Subcutaneous adipose tissue (tissue), 4 donors: Measurements from ENCODE around the gene ONECUT3. TPM values are rescaled to one million over a fixed set of nuclear protein-coding genes. Genes with fewer than 3 reads are reported as not detected.

Experiments used
- total RNA-seq, 4 donors: library from RNA; depleted of rRNA; stranded (reverse); fragments of >200 nt; gene quantifications; one replicate each; pipeline ENCODE4 v1.1.0, GENCODE V29; 2016
- TF ChIP-seq, protein P1 (sequence below): fragments of 450-650 bp; IDR thresholded peaks from one replicate; pipeline ENCODE4 v1.5.1; 2016; ENCODE audit warnings: low read depth, mild to moderate bottlenecking, control low read depth, antibody characterized with exemption, moderate library complexity

The ONECUT3 gene
- total RNA-seq, 4 donors from 2014 or later = not detected

DNA sequence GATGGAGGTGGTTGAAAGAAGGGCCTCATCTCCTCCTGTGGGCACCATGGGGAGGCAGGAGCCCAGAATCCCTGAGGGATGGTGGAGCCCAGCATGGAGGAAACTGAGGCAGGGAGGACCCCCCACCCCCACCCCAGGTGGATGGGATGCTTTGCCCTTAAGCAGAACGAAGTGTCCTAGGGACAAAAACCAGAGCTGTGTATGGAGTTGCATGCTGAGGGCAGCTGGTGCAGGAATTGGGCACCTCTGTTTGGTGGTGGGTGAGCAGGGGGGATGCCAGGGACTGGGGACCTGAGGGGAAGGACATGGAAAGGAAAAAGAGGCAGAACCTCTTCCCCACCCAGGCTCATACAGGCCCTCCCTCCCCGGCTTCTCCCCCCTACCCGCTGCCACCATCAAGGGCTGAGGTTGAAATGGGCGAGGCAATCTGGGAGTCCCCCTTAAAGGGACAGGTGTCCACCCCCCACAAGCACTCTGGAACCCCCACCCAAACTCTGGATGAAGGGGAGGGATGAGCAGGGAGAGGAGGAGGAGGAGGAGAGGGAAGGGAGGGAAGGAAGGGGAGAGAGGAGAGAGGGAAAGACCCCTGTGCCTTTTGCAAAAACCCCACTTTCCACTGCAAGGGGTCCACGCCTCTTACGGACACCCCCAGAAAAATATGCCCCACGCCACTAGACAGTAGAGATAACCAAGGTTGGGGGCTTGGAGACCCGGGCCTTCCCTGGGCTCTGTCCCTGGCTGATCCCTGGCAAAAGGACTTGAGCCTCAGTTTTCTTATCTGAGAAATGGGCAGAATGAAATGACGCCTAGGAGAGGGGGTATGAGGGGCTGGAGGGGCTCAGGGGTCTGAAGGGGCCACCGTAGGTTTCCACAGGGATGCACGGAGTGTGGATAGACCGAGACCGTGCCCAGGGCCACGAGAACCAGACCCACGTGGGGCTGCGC, 5.9 kb downstream of the ONECUT3 start:
- TF ChIP-seq, protein P1, sequence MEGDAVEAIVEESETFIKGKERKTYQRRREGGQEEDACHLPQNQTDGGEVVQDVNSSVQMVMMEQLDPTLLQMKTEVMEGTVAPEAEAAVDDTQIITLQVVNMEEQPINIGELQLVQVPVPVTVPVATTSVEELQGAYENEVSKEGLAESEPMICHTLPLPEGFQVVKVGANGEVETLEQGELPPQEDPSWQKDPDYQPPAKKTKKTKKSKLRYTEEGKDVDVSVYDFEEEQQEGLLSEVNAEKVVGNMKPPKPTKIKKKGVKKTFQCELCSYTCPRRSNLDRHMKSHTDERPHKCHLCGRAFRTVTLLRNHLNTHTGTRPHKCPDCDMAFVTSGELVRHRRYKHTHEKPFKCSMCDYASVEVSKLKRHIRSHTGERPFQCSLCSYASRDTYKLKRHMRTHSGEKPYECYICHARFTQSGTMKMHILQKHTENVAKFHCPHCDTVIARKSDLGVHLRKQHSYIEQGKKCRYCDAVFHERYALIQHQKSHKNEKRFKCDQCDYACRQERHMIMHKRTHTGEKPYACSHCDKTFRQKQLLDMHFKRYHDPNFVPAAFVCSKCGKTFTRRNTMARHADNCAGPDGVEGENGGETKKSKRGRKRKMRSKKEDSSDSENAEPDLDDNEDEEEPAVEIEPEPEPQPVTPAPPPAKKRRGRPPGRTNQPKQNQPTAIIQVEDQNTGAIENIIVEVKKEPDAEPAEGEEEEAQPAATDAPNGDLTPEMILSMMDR = no peak

DNA sequence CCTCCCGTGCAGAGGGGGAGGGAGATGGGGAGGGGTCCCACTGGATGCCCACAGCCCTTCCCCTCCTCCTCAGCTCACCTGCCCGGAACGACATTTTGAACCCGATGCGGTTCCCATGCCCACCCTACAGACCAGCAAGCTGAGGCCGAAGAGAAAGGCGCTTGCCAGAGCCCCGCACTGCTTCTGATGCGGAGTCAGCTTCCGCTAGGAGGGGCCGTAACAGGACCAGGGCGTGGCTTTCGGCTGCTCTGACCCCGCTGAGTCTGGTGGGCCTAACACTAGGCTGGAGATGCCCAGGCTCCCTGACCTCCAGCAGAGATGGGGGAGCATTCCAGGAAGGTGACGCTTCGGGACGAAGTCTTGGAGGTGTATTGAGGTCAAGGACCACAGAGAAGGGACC, 6.7 kb downstream of the ONECUT3 start:
- TF ChIP-seq, protein P1 = no peak

DNA sequence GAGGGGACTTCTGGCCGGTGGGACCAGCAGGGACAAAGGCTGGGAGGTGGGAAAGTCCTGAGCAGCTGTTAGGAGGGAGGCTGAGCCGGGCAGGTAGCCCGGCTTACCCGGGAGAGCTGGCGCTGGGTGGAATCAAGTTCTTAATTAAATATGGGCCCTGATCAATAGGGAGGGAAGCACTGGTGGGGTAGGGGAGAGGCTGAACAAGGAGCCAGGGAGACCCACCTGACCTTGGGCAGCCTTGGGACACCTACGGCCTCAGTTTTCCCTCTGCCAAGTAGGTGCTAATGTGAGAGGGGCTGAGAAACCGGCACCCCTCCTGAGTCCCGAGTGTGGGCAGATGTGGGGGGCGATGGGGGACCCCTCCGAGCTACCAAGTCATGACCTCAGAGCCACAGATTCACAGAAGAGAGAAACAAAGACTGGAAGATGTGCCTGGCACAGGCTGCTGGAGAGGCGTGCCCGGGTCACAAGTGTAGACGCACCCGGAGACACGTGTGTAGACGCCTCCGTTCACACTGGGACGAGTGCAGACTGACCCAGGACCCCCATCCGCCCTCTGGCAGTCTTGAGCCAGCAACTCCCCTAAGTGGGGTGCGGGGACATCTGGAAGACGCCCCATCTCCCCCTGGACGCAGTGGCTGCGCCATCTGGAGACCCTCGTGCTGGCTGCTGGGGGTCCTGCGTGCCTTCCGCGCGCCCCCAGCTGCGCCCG, 8.4 kb downstream of the ONECUT3 start:
- TF ChIP-seq, protein P1 = no peak

DNA sequence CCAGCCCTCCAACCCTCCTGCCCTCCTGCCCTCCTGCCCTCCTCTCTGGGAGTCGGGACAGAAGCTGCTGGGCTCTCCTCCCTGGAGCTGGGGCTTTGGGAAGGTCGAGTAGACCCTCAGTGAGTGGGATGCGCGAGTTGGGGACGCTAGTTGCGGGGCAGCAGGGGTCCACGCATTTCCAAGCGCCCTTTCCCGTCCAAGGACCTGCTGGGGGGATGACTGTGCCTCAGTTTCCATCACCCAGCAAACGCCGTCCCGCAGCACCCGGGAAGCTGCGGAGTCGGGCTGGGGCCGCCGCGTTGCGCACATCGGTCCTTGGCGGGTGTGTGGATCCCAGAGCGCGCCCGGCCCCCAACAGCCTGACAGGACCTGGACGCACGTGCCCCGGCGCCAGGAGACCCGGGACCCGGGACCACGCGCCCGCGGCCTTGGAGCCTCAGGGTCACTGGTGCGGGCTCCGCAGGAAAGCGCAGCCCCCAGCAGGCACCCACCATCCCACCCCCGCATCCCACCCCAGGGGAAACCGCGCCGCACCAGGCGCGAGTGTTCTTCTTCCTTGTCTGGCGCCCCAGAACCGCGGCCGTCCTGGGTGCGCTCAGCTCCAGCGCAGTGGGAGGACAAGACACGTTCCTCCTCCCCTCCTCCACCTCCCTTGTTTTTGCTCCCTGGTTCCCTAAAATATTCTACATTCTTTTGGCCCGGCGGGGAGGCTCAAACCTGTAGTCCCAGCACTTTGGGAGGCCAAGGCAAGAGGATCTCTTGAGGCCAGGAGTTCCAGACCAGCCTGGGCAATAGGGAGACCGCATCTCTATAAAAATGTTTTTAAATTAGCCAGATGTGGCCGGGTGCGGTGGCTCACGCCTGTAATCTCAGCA, 9.2 kb downstream of the ONECUT3 start:
- TF ChIP-seq, protein P1 = no peak

DNA sequence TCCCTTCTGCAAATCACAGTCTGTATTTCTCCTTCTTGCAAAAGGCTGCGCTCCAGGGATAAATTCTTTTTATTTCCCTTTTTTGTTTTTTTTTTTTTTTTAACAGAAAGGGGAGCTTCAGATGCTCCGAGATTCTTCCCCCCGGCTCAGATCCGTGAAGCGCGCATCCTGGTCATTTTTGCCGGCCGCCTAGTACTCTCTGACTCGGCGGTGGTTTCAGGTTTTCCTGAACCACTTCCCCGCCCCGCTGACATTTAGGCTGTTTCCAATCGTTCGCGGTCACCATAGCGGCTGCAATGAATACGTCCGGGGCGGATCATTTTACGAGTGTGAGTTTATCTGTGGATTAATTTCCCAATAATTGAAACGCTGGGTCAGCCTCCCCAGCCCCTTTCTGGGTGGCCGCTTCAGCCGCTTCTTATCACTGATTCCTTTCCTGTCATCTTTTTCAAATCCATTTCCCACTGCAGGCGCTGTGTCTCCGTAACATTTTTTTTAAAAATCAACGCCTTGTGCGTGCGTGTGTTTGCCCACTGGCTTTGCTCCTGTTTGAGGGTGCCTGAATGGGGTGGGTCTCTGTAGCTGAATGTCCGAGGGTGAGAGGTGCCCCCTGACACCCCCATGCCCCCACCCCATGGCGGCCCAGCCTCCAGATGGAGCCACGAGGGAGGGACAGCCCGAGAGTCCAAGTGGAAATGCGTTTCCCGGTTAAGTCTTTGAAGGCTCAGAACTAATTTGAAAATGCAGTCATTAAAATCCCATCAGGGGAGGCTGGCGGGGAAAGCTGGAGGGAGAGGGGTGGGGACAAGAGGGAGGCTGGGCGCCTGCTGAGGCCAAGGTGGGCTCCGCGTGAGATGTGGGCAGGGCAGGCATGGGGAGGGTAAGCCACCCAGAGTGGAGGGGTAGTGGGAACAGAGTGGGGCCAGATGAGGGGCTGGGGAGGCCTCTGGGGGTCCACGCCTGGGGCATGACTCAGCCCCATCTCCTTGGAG, 10.6 kb downstream of the ONECUT3 start:
- TF ChIP-seq, protein P1 = no peak

DNA sequence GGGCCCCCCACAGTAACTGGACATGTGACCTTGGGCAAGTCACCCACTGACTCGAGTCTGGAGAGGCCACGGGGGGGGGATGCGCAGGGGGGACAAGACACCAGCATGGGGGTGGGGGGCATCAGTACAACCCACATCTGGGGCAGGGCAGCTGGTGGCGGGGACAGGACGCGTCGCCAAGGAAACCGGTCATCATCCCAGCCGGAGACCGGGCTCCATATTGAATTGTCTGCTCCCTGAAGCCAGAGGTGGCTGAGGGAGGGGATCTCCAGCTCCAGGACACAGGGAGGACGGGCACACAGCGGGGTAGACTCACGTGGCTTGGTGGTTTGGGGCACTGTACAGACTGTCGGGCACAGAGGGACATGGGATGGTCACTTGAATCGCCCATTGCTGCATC, 11.4 kb downstream of the ONECUT3 start:
- TF ChIP-seq, protein P1 = no peak
